ENCODE results near the gene PRSS21.
A peak's percentile ranks its signal among the peaks of the same experiment; 100 is the strongest.

Gene PRSS21

GRCh38 chr16:2827831-2828520 lies 10.9 kb downstream of the PRSS21 start:
- peak; percentile 48 for DNase-seq
- no peak for TF ChIP-seq CTCF (IDR thresholded peaks at IDR 0.05)
- no peak overlapping the region for H3K27ac Mint-ChIP-seq
- H3K36me3 Mint-ChIP-seq (ENCODE audit: low read depth) = no peaks in the 10 kb centered on the region
- no peaks in the 10 kb centered on the region for H3K9me3 Mint-ChIP-seq
- H3K27me3 Mint-ChIP-seq (ENCODE audit: low read depth, poor library complexity) = peaks cover 48% of the 10 kb centered on the region
- H3K4me3 Mint-ChIP-seq = no peak overlapping the region
- H3K4me1 Mint-ChIP-seq = no peaks in the 10 kb centered on the region

- no peak for TF ChIP-seq CTCF (IDR thresholded peaks at IDR 0.05)
- H3K4me1 Mint-ChIP-seq = no peaks in the 10 kb centered on the region
- H3K27me3 Mint-ChIP-seq (ENCODE audit: low read depth, poor library complexity) = peaks cover 47% of the 10 kb centered on the region
- DNase-seq = no peak
- no peak overlapping the region for H3K27ac Mint-ChIP-seq
- H3K9me3 Mint-ChIP-seq = no peaks in the 10 kb centered on the region
- no peaks in the 10 kb centered on the region for H3K36me3 Mint-ChIP-seq (ENCODE audit: low read depth)
- no peak overlapping the region for H3K4me3 Mint-ChIP-seq
Measured at GRCh38 chr16:2828521-2828840, 11.4 kb downstream of the PRSS21 start.

- Mint-ChIP-seq H3K27me3 (ENCODE audit: low read depth, poor library complexity) (peaks cover 50% of the 10 kb centered on the region), H3K4me3 (no peak overlapping the region), H3K27ac (no peak overlapping the region), H3K4me1 (no peaks in the 10 kb centered on the region), H3K36me3 (ENCODE audit: low read depth) (no peaks in the 10 kb centered on the region), H3K9me3 (no peaks in the 10 kb centered on the region)
- TF ChIP-seq CTCF (IDR thresholded peaks at IDR 0.05) = no peak
- no peak for DNase-seq
Measured at GRCh38 chr16:2828876-2829430, 11.9 kb downstream of the PRSS21 start.

GRCh38 chr16:2829501-2830354 lies 12.7 kb downstream of the PRSS21 start, which contains the start of gene ZG16B:
Gene ZG16B (plus strand): TSS chr16:2830303. CDS start chr16:2830442, 139 bp downstream.
- H3K9me3 Mint-ChIP-seq = no peaks in the 10 kb centered on the region
- TF ChIP-seq CTCF (IDR thresholded peaks at IDR 0.05) = no peak
- no peak for DNase-seq
- no peak within 1 kb of the TSS for H3K27ac Mint-ChIP-seq
- no peaks in the 10 kb centered on the region for H3K36me3 Mint-ChIP-seq (ENCODE audit: low read depth)
- no peaks in the 10 kb centered on the region for H3K4me1 Mint-ChIP-seq
- H3K4me3 Mint-ChIP-seq = no peak within 1 kb of the TSS
- peaks cover 52% of the 10 kb centered on the region for H3K27me3 Mint-ChIP-seq (ENCODE audit: low read depth, poor library complexity)

- H3K27ac Mint-ChIP-seq = no peak overlapping the region
- no peaks in the 10 kb centered on the region for H3K4me1 Mint-ChIP-seq
- H3K36me3 Mint-ChIP-seq (ENCODE audit: low read depth) = no peaks in the 10 kb centered on the region
- peaks cover 53% of the 10 kb centered on the region for H3K27me3 Mint-ChIP-seq (ENCODE audit: low read depth, poor library complexity)
- no peak for DNase-seq
- H3K9me3 Mint-ChIP-seq = no peaks in the 10 kb centered on the region
- H3K4me3 Mint-ChIP-seq = no peak overlapping the region
- TF ChIP-seq CTCF (IDR thresholded peaks at IDR 0.05) = no peak
Measured at GRCh38 chr16:2830355-2830695, 13.3 kb downstream of the PRSS21 start.

Data from nephron progenitor cell (in vitro differentiated cells).